GM12878 (cell line): ENCODE measurements around the gene TPRA1. TPM values are rescaled to one million over a fixed set of nuclear protein-coding genes. Genes with fewer than 3 reads are reported as not detected.

Experiments
- ATAC-seq: fragments of 200-7000 bp; cut with Tn5 transposase; 3 replicates; pipeline ENCODE4 v1.9.1; 2020; ENCODE audit warnings: mild to moderate bottlenecking, moderate library complexity
- BruUV-seq: library from RNA; stranded (reverse); fragments of 400-500 nt; replicated peaks from 2 replicates; lab custom pipeline; 2021; lab: Mats Ljungman, UMichigan
- CTCF ChIA-PET: fragments of 300-600 bp; sonication (Branson Sonifier 250); formaldehyde crosslinking; extraction: SDS; loops from one replicate; lab custom pipeline; 2021; ENCODE audit warnings: inconsistent platforms; lab: Yijun Ruan, JAX
- POLR2A ChIA-PET: fragments of 350-600 bp; formaldehyde crosslinking; extraction: SDS; loops from one replicate; lab custom pipeline; 2021; ENCODE audit warnings: inconsistent platforms; lab: Charles Lee
- RAD21 ChIA-PET: fragments of 300-600 bp; sonication (Branson Sonifier 250); formaldehyde crosslinking; loops from one replicate; lab custom pipeline; 2023; ENCODE audit warnings: antibody characterized with exemption; ENCODE audit not compliant: unreplicated experiment; lab: Charles Lee
- SMC1A ChIA-PET: fragments of 300-600 bp; sonication (Branson Sonifier 250); formaldehyde crosslinking; loops from one replicate; lab custom pipeline; 2023; ENCODE audit not compliant: unreplicated experiment, uncharacterized antibody; lab: Charles Lee
- DNase-seq: peaks from one replicate; pipeline ENCODE4 v3.0.0-alpha.2; 2011; ENCODE audit warnings: low read depth, low spot score
- FAIRE-seq: peaks from 3 replicates; lab custom pipeline; 2011; peaks lifted over from hg19 to GRCh38; lab: Jason Lieb, UNC
- H2AFZ ChIP-seq: 2 replicates; pipeline ENCODE4 v1.6.0; 2011; ENCODE audit warnings: low read depth, low read length, control low read depth; ENCODE audit not compliant: control insufficient read depth
- H3K27ac ChIP-seq: 2 replicates; pipeline ENCODE4 v1.5.1; 2011; ENCODE audit warnings: control low read depth; ENCODE audit not compliant: control insufficient read depth, insufficient read depth
- H3K27me3 ChIP-seq, 2 experiments: replicated peaks in 1 of 2; 2 replicates each; pipeline versions ENCODE4 v1.6.0 to v1.6.1; 2011; ENCODE audit warnings: low read length in 1 of 2; ENCODE audit not compliant: control insufficient read depth in 2 of 2, insufficient read depth in 2 of 2
- H3K36me3 ChIP-seq, 2 experiments: 2 replicates each; pipeline ENCODE4 v1.5.1; 2011; ENCODE audit warnings: low read length in 1 of 2; ENCODE audit not compliant: control insufficient read depth in 2 of 2, insufficient read depth in 2 of 2
- H3K4me1 ChIP-seq: 2 replicates; pipeline ENCODE4 v1.6.1; 2011; ENCODE audit warnings: mild to moderate bottlenecking, low read length, moderate library complexity, mixed read lengths; ENCODE audit not compliant: control insufficient read depth, insufficient read depth
- H3K4me2 ChIP-seq: 2 replicates; pipeline ENCODE4 v1.6.0; 2011; ENCODE audit warnings: control low read depth; ENCODE audit not compliant: control insufficient read depth, insufficient read depth
- H3K4me3 ChIP-seq: fragments of 200-600 bp; sonication (generic); 2 replicates; pipeline ENCODE4 v1.5.1; 2016
- H3K79me2 ChIP-seq: 2 replicates; pipeline ENCODE4 v1.6.0; 2011; ENCODE audit warnings: low read length; ENCODE audit not compliant: control insufficient read depth, insufficient read depth
- H3K9ac ChIP-seq: 2 replicates; pipeline ENCODE4 v1.8.0; 2011; ENCODE audit warnings: low read length, control low read depth, mixed read lengths; ENCODE audit not compliant: control insufficient read depth, insufficient read depth
- H3K9me3 ChIP-seq: replicated peaks from 3 replicates; pipeline ENCODE4 v1.5.1; 2011; ENCODE audit warnings: mild to moderate bottlenecking, low read length; ENCODE audit not compliant: control insufficient read depth, insufficient read depth
- H4K20me1 ChIP-seq: 2 replicates; pipeline ENCODE4 v1.6.0; 2011; ENCODE audit not compliant: control insufficient read depth, insufficient read depth
- FOXM1 ChIP-seq: IDR thresholded peaks from 2 replicates; pipeline ENCODE4 v1.6.1; 2012; ENCODE audit warnings: low read depth, mild to moderate bottlenecking, inconsistent platforms, low read length, moderate library complexity
- HDAC2 ChIP-seq: fragments of 200-600 bp; sonication (generic); IDR thresholded peaks from 2 replicates; pipeline ENCODE4 v1.6.1; 2017
- JUNB ChIP-seq: IDR thresholded peaks from 2 replicates; pipeline ENCODE4 v1.6.1; 2016; ENCODE audit warnings: antibody characterized with exemption, mild to moderate bottlenecking
- RAD21 ChIP-seq: IDR thresholded peaks from 2 replicates; pipeline ENCODE4 v1.6.1; 2011; ENCODE audit warnings: mild to moderate bottlenecking, low read depth, low read length, moderate library complexity; ENCODE audit not compliant: insufficient read depth
- SMAD1 ChIP-seq: fragments of 450-650 bp; IDR thresholded peaks from 2 replicates; pipeline ENCODE4 v1.6.1; 2018; ENCODE audit warnings: mild to moderate bottlenecking, low read depth; ENCODE audit not compliant: partially characterized antibody
- TARDBP ChIP-seq: IDR thresholded peaks from 2 replicates; pipeline ENCODE4 v1.6.1; 2016; ENCODE audit warnings: borderline replicate concordance
- ZNF384 ChIP-seq: IDR thresholded peaks from 2 replicates; pipeline ENCODE4 v1.6.1; 2012; ENCODE audit warnings: low read depth, mild to moderate bottlenecking, low read length, improper control_type of control experiment, borderline replicate concordance
- WGBS: methylation state at CpG from one replicate; pipeline ENCODE4 v1.1.6; 2016; ENCODE audit warnings: low lambda C conversion rate; ENCODE audit not compliant: insufficient replicate concordance, insufficient coverage; ENCODE audit errors: missing lambda C conversion rate; 5-methylcytosine and 5-hydroxymethylcytosine counted together
- in situ Hi-C: fragments of 300-500 bp; cut with MboI; formaldehyde crosslinking; loops from 9 replicates; pipeline ENCODE4 v1.14.3; 2018; ENCODE audit warnings: mixed read lengths
- intact Hi-C: fragments of 100-400 bp; cut with micrococcal nuclease; formaldehyde crosslinking; loops from one replicate; pipeline ENCODE4 v1.14.2; 2022; ENCODE audit not compliant: unreplicated experiment
- polyA plus RNA-seq, 11 experiments: library from polyadenylated mRNA; depleted of rRNA in 4 of 11; unstranded in 6 of 11; stranded (reverse) in 5 of 11; fragments of >200 nt; fragmentation: Nextera tagmentation in 4 of 11; fragmentation: Illumina TruSeq in 1 of 11; extraction: Ambion mirVana in 4 of 11; extraction: Trizol in 1 of 11; gene quantifications; 1 replicate in 1 of 11; 2 replicates in 10 of 11; pipeline versions ENCODE4 v1.2.1 to v1.2.3, GENCODE V29; 2011 to 2016; ENCODE audit warnings: inconsistent platforms in 2 of 11, missing spikeins in 2 of 11, low read depth in 1 of 11
- total RNA-seq, 4 experiments: library from RNA; depleted of rRNA in 3 of 4; stranded (reverse); fragments of >200 nt in 3 of 4; fragmentation: Illumina TruSeq in 1 of 4; extraction: Trizol in 1 of 4; gene quantifications; 2 replicates each; pipeline versions ENCODE4 v1.2.1 to v1.2.3, GENCODE V29; 2013 to 2021
- TF ChIP-seq, protein P1 (sequence below): fragments of 450-650 bp; conservative IDR thresholded peaks from 2 replicates; pipeline ENCODE4 v1.6.1; 2017; ENCODE audit warnings: mild to moderate bottlenecking, moderate library complexity
- TF ChIP-seq, protein P2 (sequence below): IDR thresholded peaks from 2 replicates; pipeline ENCODE4 v1.6.1; 2012; ENCODE audit warnings: improper control_type of control experiment, low read depth, low read length; ENCODE audit not compliant: insufficient replicate concordance
- TF ChIP-seq, protein P3 (sequence below): fragments of 450-650 bp; formaldehyde crosslinking; IDR thresholded peaks from 2 replicates; pipeline ENCODE4 v1.5.0; 2022; ENCODE audit warnings: mild to moderate bottlenecking, missing genetic modification characterization

Gene TPRA1
- total and polyA plus RNA-seq, 10 of the 15 experiments (the other 5 are each of a cell fraction or from before 2014, with no cell fraction given) = 1.8 to 39.6 (median 26.6) TPM

DNA sequence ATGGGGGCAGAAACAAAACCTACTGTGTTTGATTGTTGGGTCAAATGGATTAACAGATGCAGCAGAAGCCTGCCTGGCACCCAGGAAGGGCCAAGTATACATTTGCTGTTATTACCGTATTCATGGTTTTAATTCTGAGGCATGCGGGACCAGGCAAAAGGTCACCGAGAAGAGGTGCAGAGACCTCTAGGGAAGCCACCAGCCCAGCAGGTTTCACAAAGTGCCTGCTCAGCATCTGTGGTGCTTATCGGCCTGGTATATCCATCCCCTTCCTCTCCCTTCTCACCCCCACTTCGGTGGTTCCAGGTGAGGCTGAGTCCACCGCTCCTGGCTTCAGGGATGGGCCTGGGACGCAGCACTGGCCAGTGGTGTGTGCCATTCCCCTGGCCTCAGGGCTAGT is 13.1 kb downstream of the TPRA1 start:
- H3K27ac ChIP-seq = no peak overlapping the region
- H3K27me3 ChIP-seq = no peaks in the 10 kb centered on the region
- peaks cover 6% of the 10 kb centered on the region; the same call in 1 of the 2 replicates for H4K20me1 ChIP-seq
- no peak overlapping the region for H2AFZ ChIP-seq
- ChIA-PET POLR2A (no interaction called here), CTCF (interaction anchor here (1.2 kb wide), 1 partner anchor 29 kb away, joined by 3 read pairs; no protein-coding TSS in a partner anchor), RAD21 (no interaction called here), SMC1A (no interaction called here)
- intact Hi-C loops = no loop called here
- H3K4me2 ChIP-seq = no peak overlapping the region
- no peak overlapping the region for H3K9ac ChIP-seq
- H3K9me3 ChIP-seq = no peaks in the 10 kb centered on the region
- H3K79me2 ChIP-seq = peaks cover 1% of the 10 kb centered on the region
- DNase-seq = no peak
- H3K36me3 ChIP-seq = peaks cover 11 to 31% of the 10 kb centered on the region in 2 experiments; a peak in 3 of 4 replicates
- BruUV-seq = no TSS peak
- H3K4me1 ChIP-seq = no peaks in the 10 kb centered on the region
- TF ChIP-seq, protein P1, sequence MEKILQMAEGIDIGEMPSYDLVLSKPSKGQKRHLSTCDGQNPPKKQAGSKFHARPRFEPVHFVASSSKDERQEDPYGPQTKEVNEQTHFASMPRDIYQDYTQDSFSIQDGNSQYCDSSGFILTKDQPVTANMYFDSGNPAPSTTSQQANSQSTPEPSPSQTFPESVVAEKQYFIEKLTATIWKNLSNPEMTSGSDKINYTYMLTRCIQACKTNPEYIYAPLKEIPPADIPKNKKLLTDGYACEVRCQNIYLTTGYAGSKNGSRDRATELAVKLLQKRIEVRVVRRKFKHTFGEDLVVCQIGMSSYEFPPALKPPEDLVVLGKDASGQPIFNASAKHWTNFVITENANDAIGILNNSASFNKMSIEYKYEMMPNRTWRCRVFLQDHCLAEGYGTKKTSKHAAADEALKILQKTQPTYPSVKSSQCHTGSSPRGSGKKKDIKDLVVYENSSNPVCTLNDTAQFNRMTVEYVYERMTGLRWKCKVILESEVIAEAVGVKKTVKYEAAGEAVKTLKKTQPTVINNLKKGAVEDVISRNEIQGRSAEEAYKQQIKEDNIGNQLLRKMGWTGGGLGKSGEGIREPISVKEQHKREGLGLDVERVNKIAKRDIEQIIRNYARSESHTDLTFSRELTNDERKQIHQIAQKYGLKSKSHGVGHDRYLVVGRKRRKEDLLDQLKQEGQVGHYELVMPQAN = no peak
- TF ChIP-seq SMAD1 (no peak), FOXM1 (no peak), ZNF384 (no peak), HDAC2 (no peak), TARDBP (no peak), JUNB (no peak), RAD21 (no peak)
- TF ChIP-seq, protein P2, sequence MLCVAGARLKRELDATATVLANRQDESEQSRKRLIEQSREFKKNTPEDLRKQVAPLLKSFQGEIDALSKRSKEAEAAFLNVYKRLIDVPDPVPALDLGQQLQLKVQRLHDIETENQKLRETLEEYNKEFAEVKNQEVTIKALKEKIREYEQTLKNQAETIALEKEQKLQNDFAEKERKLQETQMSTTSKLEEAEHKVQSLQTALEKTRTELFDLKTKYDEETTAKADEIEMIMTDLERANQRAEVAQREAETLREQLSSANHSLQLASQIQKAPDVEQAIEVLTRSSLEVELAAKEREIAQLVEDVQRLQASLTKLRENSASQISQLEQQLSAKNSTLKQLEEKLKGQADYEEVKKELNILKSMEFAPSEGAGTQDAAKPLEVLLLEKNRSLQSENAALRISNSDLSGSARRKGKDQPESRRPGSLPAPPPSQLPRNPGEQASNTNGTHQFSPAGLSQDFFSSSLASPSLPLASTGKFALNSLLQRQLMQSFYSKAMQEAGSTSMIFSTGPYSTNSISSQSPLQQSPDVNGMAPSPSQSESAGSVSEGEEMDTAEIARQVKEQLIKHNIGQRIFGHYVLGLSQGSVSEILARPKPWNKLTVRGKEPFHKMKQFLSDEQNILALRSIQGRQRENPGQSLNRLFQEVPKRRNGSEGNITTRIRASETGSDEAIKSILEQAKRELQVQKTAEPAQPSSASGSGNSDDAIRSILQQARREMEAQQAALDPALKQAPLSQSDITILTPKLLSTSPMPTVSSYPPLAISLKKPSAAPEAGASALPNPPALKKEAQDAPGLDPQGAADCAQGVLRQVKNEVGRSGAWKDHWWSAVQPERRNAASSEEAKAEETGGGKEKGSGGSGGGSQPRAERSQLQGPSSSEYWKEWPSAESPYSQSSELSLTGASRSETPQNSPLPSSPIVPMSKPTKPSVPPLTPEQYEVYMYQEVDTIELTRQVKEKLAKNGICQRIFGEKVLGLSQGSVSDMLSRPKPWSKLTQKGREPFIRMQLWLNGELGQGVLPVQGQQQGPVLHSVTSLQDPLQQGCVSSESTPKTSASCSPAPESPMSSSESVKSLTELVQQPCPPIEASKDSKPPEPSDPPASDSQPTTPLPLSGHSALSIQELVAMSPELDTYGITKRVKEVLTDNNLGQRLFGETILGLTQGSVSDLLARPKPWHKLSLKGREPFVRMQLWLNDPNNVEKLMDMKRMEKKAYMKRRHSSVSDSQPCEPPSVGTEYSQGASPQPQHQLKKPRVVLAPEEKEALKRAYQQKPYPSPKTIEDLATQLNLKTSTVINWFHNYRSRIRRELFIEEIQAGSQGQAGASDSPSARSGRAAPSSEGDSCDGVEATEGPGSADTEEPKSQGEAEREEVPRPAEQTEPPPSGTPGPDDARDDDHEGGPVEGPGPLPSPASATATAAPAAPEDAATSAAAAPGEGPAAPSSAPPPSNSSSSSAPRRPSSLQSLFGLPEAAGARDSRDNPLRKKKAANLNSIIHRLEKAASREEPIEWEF = no peak
- TF ChIP-seq, protein P3, sequence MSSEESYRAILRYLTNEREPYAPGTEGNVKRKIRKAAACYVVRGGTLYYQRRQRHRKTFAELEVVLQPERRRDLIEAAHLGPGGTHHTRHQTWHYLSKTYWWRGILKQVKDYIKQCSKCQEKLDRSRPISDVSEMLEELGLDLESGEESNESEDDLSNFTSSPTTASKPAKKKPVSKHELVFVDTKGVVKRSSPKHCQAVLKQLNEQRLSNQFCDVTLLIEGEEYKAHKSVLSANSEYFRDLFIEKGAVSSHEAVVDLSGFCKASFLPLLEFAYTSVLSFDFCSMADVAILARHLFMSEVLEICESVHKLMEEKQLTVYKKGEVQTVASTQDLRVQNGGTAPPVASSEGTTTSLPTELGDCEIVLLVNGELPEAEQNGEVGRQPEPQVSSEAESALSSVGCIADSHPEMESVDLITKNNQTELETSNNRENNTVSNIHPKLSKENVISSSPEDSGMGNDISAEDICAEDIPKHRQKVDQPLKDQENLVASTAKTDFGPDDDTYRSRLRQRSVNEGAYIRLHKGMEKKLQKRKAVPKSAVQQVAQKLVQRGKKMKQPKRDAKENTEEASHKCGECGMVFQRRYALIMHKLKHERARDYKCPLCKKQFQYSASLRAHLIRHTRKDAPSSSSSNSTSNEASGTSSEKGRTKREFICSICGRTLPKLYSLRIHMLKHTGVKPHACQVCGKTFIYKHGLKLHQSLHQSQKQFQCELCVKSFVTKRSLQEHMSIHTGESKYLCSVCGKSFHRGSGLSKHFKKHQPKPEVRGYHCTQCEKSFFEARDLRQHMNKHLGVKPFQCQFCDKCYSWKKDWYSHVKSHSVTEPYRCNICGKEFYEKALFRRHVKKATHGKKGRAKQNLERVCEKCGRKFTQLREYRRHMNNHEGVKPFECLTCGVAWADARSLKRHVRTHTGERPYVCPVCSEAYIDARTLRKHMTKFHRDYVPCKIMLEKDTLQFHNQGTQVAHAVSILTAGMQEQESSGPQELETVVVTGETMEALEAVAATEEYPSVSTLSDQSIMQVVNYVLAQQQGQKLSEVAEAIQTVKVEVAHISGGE (CRISPR knock-in tag) = no peak
- in situ Hi-C loops = loop anchor here (5.0 kb wide), 1 partner anchor 385 kb away; no protein-coding TSS in a partner anchor
- no peak for FAIRE-seq
- WGBS = 100% methylated on average over 7 of the region's 7 CpGs
- ATAC-seq = no peak
- no peak overlapping the region for H3K4me3 ChIP-seq
